Gastrocnemius medialis (tissue), 4 donors: ENCODE data around the gene ANGEL1. TPM values are rescaled to one million over a fixed set of nuclear protein-coding genes. Genes with fewer than 3 reads are reported as not detected.

ENCODE experiments used
- ATAC-seq, 2 donors: fragments of 150-250 bp; one replicate each; pipeline ENCODE4 v1.9.1; 2016
- DNase-seq, 2 donors: peaks; one replicate each; pipeline ENCODE4 v3.0.0-alpha.2; 2019
- H3K27ac ChIP-seq, 4 donors: fragments of 200-600 bp; sonication (generic); 1 replicate in 1 of 4; 2 replicates in 3 of 4; pipeline ENCODE4 v1.5.1; 2016 to 2018; ENCODE audit warnings: mild to moderate bottlenecking in 2 of 4, moderate library complexity in 1 of 4
- H3K27me3 ChIP-seq, 3 donors: fragments of 200-600 bp; sonication (generic) in 2 of 3; 1 replicate in 1 of 3; 2 replicates in 2 of 3; pipeline versions ENCODE4 v1.5.1 to v1.6.0; 2016 to 2019; ENCODE audit warnings: mild to moderate bottlenecking in 1 of 3, moderate library complexity in 1 of 3
- H3K36me3 ChIP-seq, 2 donors: fragments of 200-600 bp; sonication (generic) in 1 of 2; one replicate each; pipeline ENCODE4 v1.5.1; 2017 to 2018
- H3K4me1 ChIP-seq, 2 donors: fragments of 200-600 bp; sonication (generic) in 1 of 2; one replicate each; pipeline ENCODE4 v1.5.1; 2016 to 2017; ENCODE audit warnings: mild to moderate bottlenecking in 2 of 2
- H3K4me3 ChIP-seq, 4 donors: fragments of 200-600 bp; sonication (generic) in 3 of 4; 1 replicate in 1 of 4; 2 replicates in 3 of 4; pipeline ENCODE4 v1.5.1; 2016 to 2019; ENCODE audit warnings: mild to moderate bottlenecking in 2 of 4
- H3K9me3 ChIP-seq, 3 donors: fragments of 200-600 bp; sonication (generic) in 2 of 3; 1 replicate in 1 of 3; 2 replicates in 2 of 3; pipeline ENCODE4 v1.5.1; 2016 to 2019
- CTCF ChIP-seq, 5 experiments: fragments of 450-650 bp in 3 of 5; fragments of 200-600 bp in 2 of 5; sonication (generic) in 2 of 5; IDR thresholded peaks in 4 of 5; conservative IDR thresholded peaks in 1 of 5; 1 replicate in 4 of 5; 2 replicates in 1 of 5; pipeline ENCODE4 v1.5.1; 2016 to 2019; ENCODE audit warnings: antibody characterized with exemption in 5 of 5, mild to moderate bottlenecking in 3 of 5, moderate library complexity in 3 of 5
- POLR2A ChIP-seq, 2 donors: fragments of 450-650 bp; IDR thresholded peaks; one replicate each; pipeline ENCODE4 v1.6.1; 2017; ENCODE audit warnings: antibody characterized with exemption in 2 of 2, mild to moderate bottlenecking in 2 of 2, moderate library complexity in 2 of 2
- in situ Hi-C, 4 donors: fragments of 200-750 bp; cut with MboI; loops; one replicate each; pipeline versions ENCODE4 v1.15.0 to v1.8.0; 2017; ENCODE audit warnings: low sequenced_read_pairs in 4 of 4
- intact Hi-C: fragments of 100-400 bp; cut with DNase I; formaldehyde crosslinking; loops from one replicate; pipeline ENCODE4 v1.15.1; 2023; ENCODE audit warnings: low total_unique reads
- total RNA-seq, 4 donors: library from RNA; depleted of rRNA; stranded (reverse); fragments of >200 nt; gene quantifications; one replicate each; pipeline versions ENCODE4 v1.1.0 to v1.2.3, GENCODE V29; 2016

Gene ANGEL1
- total RNA-seq, 4 donors from 2014 or later: 8.6 to 16.9 (median 12.7) TPM

- intact Hi-C loops (loop anchor here (10.0 kb wide), 2 partner anchors 337 to 803 kb away; partner anchors contain the start of gene SPTLC2), in situ Hi-C loops (no loop called here)
- Histone ChIP-seq H3K4me3 (peak overlapping the region; percentile 71 to 91 (median 86)), H3K4me1 (peaks cover 8 to 16% of the 10 kb centered on the region in 2 donors), H3K27me3 (no peaks in the 10 kb centered on the region), H3K27ac (peak overlapping the region; percentile 86 to 92 (median 90)), H3K36me3 (peaks cover 0 to 16% of the 10 kb centered on the region in 2 donors), H3K9me3 (no peaks in the 10 kb centered on the region)
- ATAC-seq: no peak
- DNase-seq: no peak
- TF ChIP-seq POLR2A (IDR thresholded peaks at IDR 0.05) (no peak), CTCF (IDR thresholded peaks at IDR 0.05 in 4 of 5, conservative IDR thresholded peaks at IDR 0.05 in 1 of 5) (no peak)
Measured at GRCh38 chr14:76811561-76811960, 1.1 kb downstream of the ANGEL1 start.

GRCh38 chr14:76810953-76811400, 1.7 kb downstream of the ANGEL1 start:
- peak in 2 of 5 experiments; percentile 27 to 39 for TF ChIP-seq CTCF (IDR thresholded peaks at IDR 0.05 in 4 of 5, conservative IDR thresholded peaks at IDR 0.05 in 1 of 5)
- TF ChIP-seq POLR2A (IDR thresholded peaks at IDR 0.05): no peak
- Histone ChIP-seq H3K4me3 (peak overlapping the region in 3 of 4 donors; percentile 71 to 86 (median 85)), H3K9me3 (no peaks in the 10 kb centered on the region), H3K27ac (peak overlapping the region; percentile 86 to 92 (median 90)), H3K27me3 (no peaks in the 10 kb centered on the region), H3K36me3 (peaks cover 0 to 22% of the 10 kb centered on the region in 2 donors), H3K4me1 (peaks cover 8 to 16% of the 10 kb centered on the region in 2 donors)
- ATAC-seq: peak; percentile 15 to 19
- in situ Hi-C loops: no loop called here
- intact Hi-C loops: loop anchor here (10.0 kb wide), 2 partner anchors 336 to 804 kb away; partner anchors contain the start of gene SPTLC2
- DNase-seq: no peak

GRCh38 chr14:76810525-76810924, 2.2 kb downstream of the ANGEL1 start:
- H3K36me3 ChIP-seq: peaks cover 0 to 26% of the 10 kb centered on the region in 2 donors
- no peak for DNase-seq
- H3K27me3 ChIP-seq: no peaks in the 10 kb centered on the region
- H3K9me3 ChIP-seq: no peaks in the 10 kb centered on the region
- intact Hi-C loops (loop anchor here (10.0 kb wide), 2 partner anchors 336 to 804 kb away; partner anchors contain the start of gene SPTLC2), in situ Hi-C loops (no loop called here)
- no peak for ATAC-seq
- H3K4me1 ChIP-seq: peaks cover 8 to 16% of the 10 kb centered on the region in 2 donors
- peak overlapping the region in 3 of 4 donors; percentile 86 to 92 (median 90) for H3K27ac ChIP-seq
- peak overlapping the region in 2 of 4 donors; percentile 71 to 86 for H3K4me3 ChIP-seq
- TF ChIP-seq POLR2A (IDR thresholded peaks at IDR 0.05): no peak
- no peak for TF ChIP-seq CTCF (IDR thresholded peaks at IDR 0.05 in 4 of 5, conservative IDR thresholded peaks at IDR 0.05 in 1 of 5)

GRCh38 chr14:76808990-76809389, 3.7 kb downstream of the ANGEL1 start:
- Histone ChIP-seq H3K27ac (no peak overlapping the region), H3K27me3 (no peaks in the 10 kb centered on the region), H3K4me3 (no peak overlapping the region), H3K36me3 (peaks cover 0 to 40% of the 10 kb centered on the region in 2 donors), H3K9me3 (no peaks in the 10 kb centered on the region), H3K4me1 (peaks cover 8 to 16% of the 10 kb centered on the region in 2 donors)
- ATAC-seq: no peak
- in situ Hi-C loops (no loop called here), intact Hi-C loops (no loop called here)
- no peak for DNase-seq
- no peak for TF ChIP-seq POLR2A (IDR thresholded peaks at IDR 0.05)
- no peak for TF ChIP-seq CTCF (IDR thresholded peaks at IDR 0.05 in 4 of 5, conservative IDR thresholded peaks at IDR 0.05 in 1 of 5)
